ENCODE results near the gene ARHGAP35.
"Not testable (repeated sequence)": the region's sequence is repeated elsewhere in the genome, so short reads cannot be mapped to it uniquely, and the experiment has no call there.

ARHGAP35 gene

DNA sequence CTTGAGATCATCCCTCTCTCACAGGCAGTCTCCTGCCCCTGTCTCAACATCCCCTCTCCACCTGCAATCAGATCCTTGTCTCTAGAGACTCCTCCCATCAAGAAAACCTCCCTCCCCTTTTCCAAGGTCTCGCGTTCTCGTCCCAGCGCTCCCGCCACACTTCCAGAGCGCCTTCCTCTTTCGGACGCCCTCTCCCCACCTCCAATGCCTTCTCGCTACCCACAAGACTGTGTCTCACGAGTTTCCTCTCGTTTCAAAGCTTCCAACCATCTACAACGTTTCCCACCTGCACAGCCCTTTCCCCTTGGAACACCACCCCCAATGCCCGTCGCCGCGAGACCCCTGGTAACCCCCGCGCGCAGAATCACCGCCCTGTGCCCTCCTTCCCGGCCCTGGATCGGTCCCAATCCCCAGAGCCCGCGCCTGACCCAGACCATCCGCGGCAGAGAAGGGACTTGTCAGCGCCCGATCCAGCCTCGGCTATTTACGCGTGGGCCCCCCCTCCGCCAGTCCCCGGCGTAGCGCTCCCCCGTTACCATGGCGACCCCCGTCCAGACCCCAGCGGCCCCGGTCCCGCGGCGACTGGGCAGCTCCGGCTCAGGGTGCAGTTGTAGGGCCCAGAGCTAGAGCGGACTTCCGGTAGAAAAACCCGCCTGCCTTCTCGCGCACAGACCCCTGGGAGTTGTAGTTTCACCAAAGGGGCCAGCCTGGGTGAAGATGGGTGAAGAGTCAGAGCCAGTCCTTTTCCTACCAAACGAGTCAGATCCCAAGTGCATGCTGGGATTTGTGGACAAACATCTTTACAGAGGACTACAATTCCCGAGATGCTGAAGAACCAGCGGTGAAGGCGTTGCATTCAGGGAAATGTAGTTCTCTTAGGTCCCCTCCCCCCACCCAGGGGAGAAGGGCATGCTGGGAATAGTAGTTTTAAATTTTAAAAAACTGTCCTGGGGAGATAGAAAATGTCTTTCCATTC is 10.3 kb upstream of the ARHGAP35 start, which contains the start of gene AP2S1:
Gene AP2S1 (minus strand): TSS at position 619 of the 976 bp plus-strand sequence. CDS start 80 bp downstream, at position 539.
- DNase-seq (ENCODE audit: low read depth): peak; percentile 97
- peak within 1 kb of the TSS; percentile 82 for H3K4me3 ChIP-seq (ENCODE audit: control insufficient read depth, low read depth, low read length)
- TF ChIP-seq, protein P1, sequence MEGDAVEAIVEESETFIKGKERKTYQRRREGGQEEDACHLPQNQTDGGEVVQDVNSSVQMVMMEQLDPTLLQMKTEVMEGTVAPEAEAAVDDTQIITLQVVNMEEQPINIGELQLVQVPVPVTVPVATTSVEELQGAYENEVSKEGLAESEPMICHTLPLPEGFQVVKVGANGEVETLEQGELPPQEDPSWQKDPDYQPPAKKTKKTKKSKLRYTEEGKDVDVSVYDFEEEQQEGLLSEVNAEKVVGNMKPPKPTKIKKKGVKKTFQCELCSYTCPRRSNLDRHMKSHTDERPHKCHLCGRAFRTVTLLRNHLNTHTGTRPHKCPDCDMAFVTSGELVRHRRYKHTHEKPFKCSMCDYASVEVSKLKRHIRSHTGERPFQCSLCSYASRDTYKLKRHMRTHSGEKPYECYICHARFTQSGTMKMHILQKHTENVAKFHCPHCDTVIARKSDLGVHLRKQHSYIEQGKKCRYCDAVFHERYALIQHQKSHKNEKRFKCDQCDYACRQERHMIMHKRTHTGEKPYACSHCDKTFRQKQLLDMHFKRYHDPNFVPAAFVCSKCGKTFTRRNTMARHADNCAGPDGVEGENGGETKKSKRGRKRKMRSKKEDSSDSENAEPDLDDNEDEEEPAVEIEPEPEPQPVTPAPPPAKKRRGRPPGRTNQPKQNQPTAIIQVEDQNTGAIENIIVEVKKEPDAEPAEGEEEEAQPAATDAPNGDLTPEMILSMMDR (IDR thresholded peaks at IDR 0.05; ENCODE audit: control insufficient read depth, insufficient read depth, low read depth, low read length, missing control alignments): no peak

DNA sequence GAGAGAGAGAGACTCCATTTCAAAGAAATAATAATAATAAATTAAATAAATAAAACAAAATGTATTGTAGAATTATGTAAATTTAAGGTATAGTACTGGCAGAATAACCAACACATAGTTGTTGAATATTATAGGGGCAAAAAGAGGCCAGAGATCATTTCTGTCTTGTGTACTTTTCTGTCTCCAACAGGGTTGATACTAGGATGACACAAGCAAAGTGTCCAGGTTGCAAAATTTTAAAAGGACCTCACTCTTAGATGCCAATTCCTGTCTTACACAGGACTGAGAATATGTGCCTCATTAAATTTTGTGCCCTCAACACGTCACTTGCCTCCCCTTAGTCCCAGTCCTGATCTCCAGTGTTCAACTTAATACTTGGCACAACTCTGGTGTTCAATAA is 8.0 kb upstream of the ARHGAP35 start:
- DNase-seq (ENCODE audit: low read depth): no peak
- TF ChIP-seq, protein P1 (IDR thresholded peaks at IDR 0.05; ENCODE audit: control insufficient read depth, insufficient read depth, low read depth, low read length, missing control alignments): no peak
- H3K4me3 ChIP-seq (ENCODE audit: control insufficient read depth, low read depth, low read length): no peak overlapping the region

DNA sequence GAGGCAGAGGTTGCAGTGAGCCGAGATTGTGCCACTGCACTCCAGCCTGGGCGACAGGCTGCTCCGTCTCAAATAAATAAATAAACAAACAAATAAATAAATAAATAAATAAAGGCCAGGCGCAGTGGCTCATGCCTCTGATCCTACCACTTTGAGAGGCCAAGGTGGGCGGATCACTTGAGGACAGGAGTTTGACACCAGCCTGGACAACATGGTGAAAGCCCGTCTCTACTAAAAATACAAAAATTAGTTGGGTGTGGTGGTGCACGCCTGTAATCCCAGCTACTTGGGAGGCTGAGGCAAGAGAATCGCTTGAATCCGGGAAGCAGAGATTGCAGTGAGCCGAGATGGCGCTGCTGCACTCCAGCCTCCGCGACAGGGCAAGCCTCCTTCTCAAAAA is 6.1 kb upstream of the ARHGAP35 start:
- H3K4me3 ChIP-seq (ENCODE audit: control insufficient read depth, low read depth, low read length); DNase-seq (ENCODE audit: low read depth): not testable (repeated sequence)

DNA sequence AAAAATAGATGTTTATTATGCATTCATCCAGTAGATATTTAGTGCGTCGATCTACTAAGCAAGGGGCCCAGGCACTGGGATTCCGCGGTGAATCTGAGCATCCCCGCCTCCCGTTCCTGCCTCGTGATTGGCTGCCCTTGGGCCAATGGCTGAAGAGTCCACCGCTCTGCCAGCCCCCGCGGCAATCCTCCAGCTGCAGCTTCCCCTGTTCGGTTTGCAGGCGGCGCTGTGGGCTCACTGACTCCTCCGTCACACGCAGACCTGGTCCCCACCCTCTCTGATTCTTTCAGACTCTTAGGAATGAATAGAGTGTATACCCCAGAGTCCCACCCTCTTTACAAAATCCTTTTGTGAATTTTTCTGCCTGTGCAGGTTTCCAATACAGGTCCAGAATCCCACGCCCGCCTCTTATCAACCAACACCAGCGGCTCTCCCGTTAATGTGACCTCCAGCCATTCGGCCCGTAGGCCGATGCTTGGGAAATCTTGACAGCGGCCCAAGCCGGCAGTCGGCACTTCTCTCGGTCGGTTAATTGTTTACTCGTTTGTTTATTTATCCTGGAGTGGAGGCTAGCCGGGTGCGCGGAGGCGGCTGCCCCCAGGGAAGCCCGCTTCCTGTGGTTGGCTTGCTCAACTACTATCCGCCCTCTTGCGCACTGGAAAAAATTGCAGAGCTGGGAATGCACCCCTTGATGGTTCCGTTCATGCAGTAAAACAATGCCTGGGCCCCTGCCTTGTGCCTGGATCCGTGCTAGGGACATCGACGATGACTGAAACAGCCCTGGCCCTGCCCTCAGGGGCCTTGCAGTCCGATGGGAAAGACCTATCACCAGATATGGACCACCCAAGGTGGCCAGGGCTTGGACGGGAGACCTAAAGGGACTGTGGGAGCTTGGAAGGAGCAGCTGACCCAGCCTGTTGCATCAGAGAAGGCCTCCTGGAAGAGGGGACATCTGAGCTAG is 4.5 kb upstream of the ARHGAP35 start:
- H3K4me3 ChIP-seq (ENCODE audit: control insufficient read depth, low read depth, low read length): peak overlapping the region; percentile 37
- TF ChIP-seq, protein P1 (IDR thresholded peaks at IDR 0.05; ENCODE audit: control insufficient read depth, insufficient read depth, low read depth, low read length, missing control alignments): peak; percentile 87
- DNase-seq (ENCODE audit: low read depth): peak; percentile 84

DNA sequence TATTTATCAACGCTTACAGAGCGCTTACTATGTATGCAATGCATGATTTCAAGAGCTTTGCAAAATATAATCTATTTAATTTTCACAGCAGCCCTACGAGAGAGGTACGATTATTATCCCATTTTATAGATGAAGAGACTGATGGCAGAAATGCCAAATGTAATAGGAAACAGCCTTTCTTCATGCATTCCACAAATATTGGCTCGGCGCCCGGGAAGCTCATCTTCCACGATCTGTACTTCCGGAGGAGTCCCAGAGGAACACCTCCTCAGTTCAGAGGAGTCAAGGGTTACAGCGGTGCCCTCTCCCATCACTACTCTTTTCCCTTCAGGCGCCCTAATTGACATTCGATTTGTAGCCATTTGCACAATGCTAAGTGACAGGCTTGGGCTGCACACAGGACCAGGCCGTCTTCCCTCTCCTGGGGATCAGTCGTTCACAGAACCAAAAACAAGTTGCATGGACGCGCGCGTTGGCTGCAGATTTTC is 1.1 kb upstream of the ARHGAP35 start:
- TF ChIP-seq, protein P1 (IDR thresholded peaks at IDR 0.05; ENCODE audit: control insufficient read depth, insufficient read depth, low read depth, low read length, missing control alignments): no peak
- DNase-seq (ENCODE audit: low read depth): no peak
- H3K4me3 ChIP-seq (ENCODE audit: control insufficient read depth, low read depth, low read length): peak overlapping the region; percentile 29

DNA sequence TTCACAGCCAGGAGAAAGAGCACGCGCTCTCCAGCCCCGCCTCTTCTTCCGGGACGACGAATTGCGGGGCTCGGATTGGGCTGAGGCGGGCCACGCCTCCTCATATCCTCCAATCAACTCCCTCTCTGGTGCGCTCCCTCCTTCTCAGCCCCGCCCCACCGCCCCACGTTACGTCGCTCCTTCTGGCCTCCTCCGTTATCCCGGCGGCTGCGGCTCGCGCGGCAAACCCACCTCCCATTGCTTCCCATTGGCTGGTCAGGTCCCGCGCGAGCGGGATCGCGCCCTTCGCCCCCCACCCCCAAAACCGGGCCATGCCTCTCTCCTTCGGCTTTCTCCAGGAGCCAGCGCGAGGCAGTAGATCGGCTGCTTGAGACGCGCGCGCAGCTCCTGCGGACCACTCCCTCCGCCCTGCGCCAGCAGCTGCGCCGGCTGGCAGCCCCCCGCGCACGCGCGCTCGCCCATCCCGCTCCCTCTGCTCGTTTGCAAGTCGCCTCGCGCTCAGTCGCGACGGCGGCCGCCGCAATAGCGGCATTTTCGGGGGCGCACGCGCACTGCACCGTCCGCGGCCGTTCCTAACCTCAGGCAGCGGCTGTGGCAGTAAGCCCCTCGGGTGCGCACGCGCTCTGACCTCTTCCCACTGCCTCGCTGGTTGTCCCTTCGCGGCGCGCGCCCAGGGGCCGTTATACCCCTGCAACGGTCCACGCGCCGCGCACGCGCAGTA is 512 bp upstream of the ARHGAP35 start:
- peak; percentile 91 for DNase-seq (ENCODE audit: low read depth)
- H3K4me3 ChIP-seq (ENCODE audit: control insufficient read depth, low read depth, low read length): peak overlapping the region; percentile 82
- TF ChIP-seq, protein P1 (IDR thresholded peaks at IDR 0.05; ENCODE audit: control insufficient read depth, insufficient read depth, low read depth, low read length, missing control alignments): no peak
